HL-60 (cell line): ENCODE results near the gene IL1RL1.

Experiments
- DNase-seq, 2 experiments: peaks; one replicate each; pipeline ENCODE4 v3.0.0-alpha.2; 2010 to 2020; ENCODE audit warnings: low read depth in 1 of 2, low spot score in 1 of 2
- H3K27ac ChIP-seq: fragments of 250-450 bp; sonication (Bioruptor Pico); replicated peaks from 2 replicates; pipeline ENCODE4 v1.5.1; 2020; ENCODE audit warnings: mild to moderate bottlenecking, moderate library complexity
- H3K27me3 ChIP-seq: fragments of 250-450 bp; sonication (Bioruptor Pico); 2 replicates; pipeline ENCODE4 v1.5.1; 2021; ENCODE audit warnings: mild to moderate bottlenecking, moderate library complexity; ENCODE audit not compliant: insufficient read depth, poor library complexity, severe bottlenecking
- H3K4me3 ChIP-seq: replicated peaks from 2 replicates; pipeline ENCODE4 v1.5.1; 2011; ENCODE audit warnings: mild to moderate bottlenecking, control low read depth, low read length; ENCODE audit not compliant: insufficient read depth
- CTCF ChIP-seq: IDR thresholded peaks from one replicate; pipeline ENCODE4 v1.5.1; 2011; ENCODE audit warnings: low read length, control low read depth, inconsistent platforms; ENCODE audit not compliant: insufficient read depth
- GABPA ChIP-seq: IDR thresholded peaks from 2 replicates; pipeline ENCODE4 v1.6.1; 2012; ENCODE audit warnings: low read depth
- POLR2AphosphoS5 ChIP-seq: IDR thresholded peaks from 2 replicates; pipeline ENCODE4 v1.6.1; 2012; ENCODE audit warnings: low read depth
- SPI1 ChIP-seq: IDR thresholded peaks from 2 replicates; pipeline ENCODE4 v1.6.1; 2012; ENCODE audit warnings: low read depth, mild to moderate bottlenecking, borderline replicate concordance
- TF ChIP-seq, protein P1 (sequence below): IDR thresholded peaks from 2 replicates; pipeline ENCODE4 v1.6.1; 2012; ENCODE audit warnings: low read depth; ENCODE audit not compliant: insufficient replicate concordance

The IL1RL1 gene

GRCh38 chr2:102291319-102292075, 19.9 kb upstream of the IL1RL1 start:
- Histone ChIP-seq H3K4me3 (no peak overlapping the region), H3K27me3 (no peaks in the 10 kb centered on the region), H3K27ac (peak overlapping the region; percentile 33)
- TF ChIP-seq, protein P1, sequence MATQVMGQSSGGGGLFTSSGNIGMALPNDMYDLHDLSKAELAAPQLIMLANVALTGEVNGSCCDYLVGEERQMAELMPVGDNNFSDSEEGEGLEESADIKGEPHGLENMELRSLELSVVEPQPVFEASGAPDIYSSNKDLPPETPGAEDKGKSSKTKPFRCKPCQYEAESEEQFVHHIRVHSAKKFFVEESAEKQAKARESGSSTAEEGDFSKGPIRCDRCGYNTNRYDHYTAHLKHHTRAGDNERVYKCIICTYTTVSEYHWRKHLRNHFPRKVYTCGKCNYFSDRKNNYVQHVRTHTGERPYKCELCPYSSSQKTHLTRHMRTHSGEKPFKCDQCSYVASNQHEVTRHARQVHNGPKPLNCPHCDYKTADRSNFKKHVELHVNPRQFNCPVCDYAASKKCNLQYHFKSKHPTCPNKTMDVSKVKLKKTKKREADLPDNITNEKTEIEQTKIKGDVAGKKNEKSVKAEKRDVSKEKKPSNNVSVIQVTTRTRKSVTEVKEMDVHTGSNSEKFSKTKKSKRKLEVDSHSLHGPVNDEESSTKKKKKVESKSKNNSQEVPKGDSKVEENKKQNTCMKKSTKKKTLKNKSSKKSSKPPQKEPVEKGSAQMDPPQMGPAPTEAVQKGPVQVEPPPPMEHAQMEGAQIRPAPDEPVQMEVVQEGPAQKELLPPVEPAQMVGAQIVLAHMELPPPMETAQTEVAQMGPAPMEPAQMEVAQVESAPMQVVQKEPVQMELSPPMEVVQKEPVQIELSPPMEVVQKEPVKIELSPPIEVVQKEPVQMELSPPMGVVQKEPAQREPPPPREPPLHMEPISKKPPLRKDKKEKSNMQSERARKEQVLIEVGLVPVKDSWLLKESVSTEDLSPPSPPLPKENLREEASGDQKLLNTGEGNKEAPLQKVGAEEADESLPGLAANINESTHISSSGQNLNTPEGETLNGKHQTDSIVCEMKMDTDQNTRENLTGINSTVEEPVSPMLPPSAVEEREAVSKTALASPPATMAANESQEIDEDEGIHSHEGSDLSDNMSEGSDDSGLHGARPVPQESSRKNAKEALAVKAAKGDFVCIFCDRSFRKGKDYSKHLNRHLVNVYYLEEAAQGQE: no peak
- TF ChIP-seq SPI1 (peak; percentile 53; the same call in 1 of the 2 replicates), GABPA (no peak), POLR2AphosphoS5 (0 out of 2 replicates have a peak, but pooled peaks have one; percentile 18), CTCF (no peak)
- peak; percentile 32 to 78 for DNase-seq

- H3K4me3 ChIP-seq: no peak overlapping the region
- DNase-seq: no peak
- no peaks in the 10 kb centered on the region for H3K27me3 ChIP-seq
- no peak overlapping the region for H3K27ac ChIP-seq
- TF ChIP-seq, protein P1: no peak
- TF ChIP-seq CTCF (no peak), POLR2AphosphoS5 (no peak), SPI1 (no peak), GABPA (no peak)
These were observed 16.4 kb upstream of the IL1RL1 start for GRCh38 chr2:102294802-102295489.

- H3K27ac ChIP-seq: no peak overlapping the region
- TF ChIP-seq, protein P1: no peak
- TF ChIP-seq POLR2AphosphoS5: no peak
- no peak for TF ChIP-seq SPI1
- TF ChIP-seq GABPA: no peak
- no peak for TF ChIP-seq CTCF
These were observed 15.8 kb upstream of the IL1RL1 start for GRCh38 chr2:102295566-102295965.

More at GRCh38 chr2:102295566-102295965, 15.8 kb upstream of the IL1RL1 start:
- DNase-seq: no peak
- no peaks in the 10 kb centered on the region for H3K27me3 ChIP-seq
- no peak overlapping the region for H3K4me3 ChIP-seq
